MM.1S (cell line): ENCODE data around the gene HSF2BP.

ENCODE experiments used
- EZH2 ChIP-seq: fragments of 300-600 bp; sonication (generic); optimal IDR thresholded peaks from 2 replicates; pipeline ENCODE3; 2017; ENCODE audit warnings: low read depth, mild to moderate bottlenecking, antibody characterized with exemption, low read length, mixed read lengths
- TF ChIP-seq, protein P1 (sequence below): fragments of 300-600 bp; sonication (generic); IDR thresholded peaks from 2 replicates; pipeline ENCODE4 v1.5.1; 2016; ENCODE audit warnings: antibody characterized with exemption, low read length, mixed read lengths

DNA sequence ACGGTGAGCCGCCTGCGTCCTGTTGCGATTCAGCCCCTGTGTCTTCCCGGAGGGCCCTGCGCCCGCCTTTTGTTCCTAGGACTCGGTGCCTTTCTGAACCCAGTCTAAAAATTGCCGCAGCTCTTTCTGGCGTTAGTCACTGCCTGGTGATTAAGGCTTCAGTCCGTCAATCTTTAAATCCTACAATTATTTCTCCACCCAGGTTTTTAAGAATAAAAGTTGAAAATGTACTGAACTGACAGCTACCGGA lies 43.4 kb upstream of the HSF2BP start:
- TF ChIP-seq, protein P1, sequence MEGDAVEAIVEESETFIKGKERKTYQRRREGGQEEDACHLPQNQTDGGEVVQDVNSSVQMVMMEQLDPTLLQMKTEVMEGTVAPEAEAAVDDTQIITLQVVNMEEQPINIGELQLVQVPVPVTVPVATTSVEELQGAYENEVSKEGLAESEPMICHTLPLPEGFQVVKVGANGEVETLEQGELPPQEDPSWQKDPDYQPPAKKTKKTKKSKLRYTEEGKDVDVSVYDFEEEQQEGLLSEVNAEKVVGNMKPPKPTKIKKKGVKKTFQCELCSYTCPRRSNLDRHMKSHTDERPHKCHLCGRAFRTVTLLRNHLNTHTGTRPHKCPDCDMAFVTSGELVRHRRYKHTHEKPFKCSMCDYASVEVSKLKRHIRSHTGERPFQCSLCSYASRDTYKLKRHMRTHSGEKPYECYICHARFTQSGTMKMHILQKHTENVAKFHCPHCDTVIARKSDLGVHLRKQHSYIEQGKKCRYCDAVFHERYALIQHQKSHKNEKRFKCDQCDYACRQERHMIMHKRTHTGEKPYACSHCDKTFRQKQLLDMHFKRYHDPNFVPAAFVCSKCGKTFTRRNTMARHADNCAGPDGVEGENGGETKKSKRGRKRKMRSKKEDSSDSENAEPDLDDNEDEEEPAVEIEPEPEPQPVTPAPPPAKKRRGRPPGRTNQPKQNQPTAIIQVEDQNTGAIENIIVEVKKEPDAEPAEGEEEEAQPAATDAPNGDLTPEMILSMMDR = no peak
- no peak for TF ChIP-seq EZH2
